Right lobe of liver (tissue), 6 donors: ENCODE data around the gene BCO1. TPM values are rescaled to one million over a fixed set of nuclear protein-coding genes. Genes with fewer than 3 reads are reported as not detected.
A peak's percentile ranks its signal among the peaks of the same experiment; 100 is the strongest.

Source experiments
- ATAC-seq, 4 donors: fragments of 200-7000 bp; cut with Tn5 transposase; one replicate each; pipeline ENCODE4 v1.9.1; 2020; ENCODE audit warnings: mild to moderate bottlenecking in 4 of 4, moderate library complexity in 4 of 4
- DNase-seq, 3 donors: peaks; one replicate each; pipeline ENCODE4 v3.0.0-alpha.2; 2020
- H3K27ac ChIP-seq, 3 donors: fragments of 200-600 bp; one replicate each; pipeline ENCODE4 v1.8.0; 2022
- H3K27me3 ChIP-seq, 2 donors: fragments of 200-600 bp; one replicate each; pipeline ENCODE4 v1.8.0; 2022
- H3K36me3 ChIP-seq, 4 donors: fragments of 200-600 bp; sonication (generic) in 1 of 4; one replicate each; pipeline versions ENCODE4 v1.5.1 to v1.8.0; 2017 to 2022; ENCODE audit warnings: control low read depth in 1 of 4
- H3K4me1 ChIP-seq, 4 donors: fragments of 200-600 bp; sonication (generic) in 1 of 4; one replicate each; pipeline versions ENCODE4 v1.5.1 to v1.8.0; 2017 to 2022; ENCODE audit warnings: control low read depth in 1 of 4
- H3K4me3 ChIP-seq, 3 donors: fragments of 200-600 bp; one replicate each; pipeline ENCODE4 v1.8.0; 2022
- H3K9me3 ChIP-seq, 4 donors: fragments of 200-600 bp; sonication (generic) in 1 of 4; one replicate each; pipeline versions ENCODE4 v1.5.1 to v1.8.0; 2017 to 2022; ENCODE audit warnings: control low read depth in 1 of 4
- CTCF ChIP-seq, 4 donors: fragments of 200-600 bp in 3 of 4; fragments of 450-650 bp in 1 of 4; IDR thresholded peaks; one replicate each; pipeline versions ENCODE4 v1.5.1 to v1.8.0; 2016 to 2022; ENCODE audit warnings: antibody characterized with exemption in 4 of 4, mild to moderate bottlenecking in 2 of 4
- POLR2A ChIP-seq: fragments of 450-650 bp; IDR thresholded peaks from one replicate; pipeline ENCODE4 v1.6.1; 2017; ENCODE audit warnings: antibody characterized with exemption, mild to moderate bottlenecking
- WGBS: methylation state at CpG from one replicate; pipeline ENCODE4 v1.1.6; 2018; ENCODE audit warnings: low coverage, low lambda C conversion rate; ENCODE audit not compliant: insufficient coverage; ENCODE audit errors: missing lambda C conversion rate; 5-methylcytosine and 5-hydroxymethylcytosine counted together
- intact Hi-C, 2 donors: fragments of 100-400 bp; cut with DNase I; formaldehyde crosslinking; loops; one replicate each; pipeline versions ENCODE4 v1.11.2 to v1.14.1; 2022
- total RNA-seq, 6 experiments: library from RNA; depleted of rRNA in 2 of 6; stranded (reverse); fragments of >200 nt in 2 of 6; fragmentation: NEBNext Ultra II Directional in 3 of 6; extraction: Animal tissue kit (Norgen Biotek cat#: 25700) in 3 of 6; gene quantifications; one replicate each; pipeline versions ENCODE4 v1.1.0 to v1.2.4, GENCODE V29; 2016 to 2023
- donor health status: DM: no; HTN: yes; CAD: no.
- donor health status: DM: no; HTN: no; CAD: no.
- donor health status: DM: no; HTN: no; CAD: no.
- donor health status: DM: no; HTN: yes; CAD: no.
- donor health status: DM: no; HTN: yes; CAD: no.

Gene BCO1
- total RNA-seq, 6 experiments from 2014 or later, result 0.11 to 0.55 (median 0.31) TPM; not detected in 1

GRCh38 chr16:81254922-81255526 lies 16.5 kb downstream of the BCO1 start:
- TF ChIP-seq POLR2A (no peak), CTCF (IDR thresholded peaks at IDR 0.05) (no peak)
- Histone ChIP-seq H3K4me3 (no peak overlapping the region), H3K4me1 (no peaks in the 10 kb centered on the region), H3K9me3 (no peaks in the 10 kb centered on the region), H3K27me3 (no peaks in the 10 kb centered on the region), H3K36me3 (no peaks in the 10 kb centered on the region), H3K27ac (no peak overlapping the region)
- DNase-seq (no peak), ATAC-seq (no peak)
- intact Hi-C loops, result no loop called here
- WGBS, result 100% methylated on average over 2 of the region's 5 CpGs

- Histone ChIP-seq H3K36me3 (no peaks in the 10 kb centered on the region), H3K27ac (no peak overlapping the region), H3K27me3 (no peaks in the 10 kb centered on the region), H3K4me1 (no peaks in the 10 kb centered on the region), H3K9me3 (peaks cover 0 to 2% (median 0%) of the 10 kb centered on the region in 4 donors), H3K4me3 (no peak overlapping the region)
- ATAC-seq (no peak), DNase-seq (no peak)
- TF ChIP-seq CTCF (IDR thresholded peaks at IDR 0.05) (no peak), POLR2A (no peak)
- WGBS, result 86% methylated on average over 4 of the region's 4 CpGs
- intact Hi-C loops, result no loop called here
Observed at GRCh38 chr16:81259916-81260315, 21.4 kb downstream of the BCO1 start.

- peak; percentile 46 to 68 (median 64) for ATAC-seq
- no peaks in the 10 kb centered on the region for H3K27me3 ChIP-seq
- H3K36me3 ChIP-seq, result no peaks in the 10 kb centered on the region
- H3K9me3 ChIP-seq, result peaks cover 0 to 2% (median 0%) of the 10 kb centered on the region in 4 donors
- TF ChIP-seq POLR2A (no peak), CTCF (IDR thresholded peaks at IDR 0.05) (peak; percentile 47 to 76 (median 65))
- intact Hi-C loops, result no loop called here
- H3K4me3 ChIP-seq, result no peak overlapping the region
- DNase-seq, result no peak
- no peak overlapping the region for H3K27ac ChIP-seq
- WGBS, result 60% methylated on average over 11 of the region's 11 CpGs
- peaks cover 0 to 5% (median 0%) of the 10 kb centered on the region in 4 donors for H3K4me1 ChIP-seq
Observed at GRCh38 chr16:81261049-81261648, 22.7 kb downstream of the BCO1 start.

- no peak overlapping the region for H3K27ac ChIP-seq
- no peak for DNase-seq
- peaks cover 0 to 6% (median 0%) of the 10 kb centered on the region in 4 donors for H3K4me1 ChIP-seq
- H3K4me3 ChIP-seq, result no peak overlapping the region
- intact Hi-C loops, result no loop called here
- H3K27me3 ChIP-seq, result no peaks in the 10 kb centered on the region
- WGBS, result 37% methylated on average over 8 of the region's 11 CpGs
- H3K36me3 ChIP-seq, result no peaks in the 10 kb centered on the region
- peak in 1 of 4 donors; percentile 21 for ATAC-seq
- peaks cover 0 to 2% (median 0%) of the 10 kb centered on the region in 4 donors for H3K9me3 ChIP-seq
- no peak for TF ChIP-seq CTCF (IDR thresholded peaks at IDR 0.05)
- no peak for TF ChIP-seq POLR2A
Observed at GRCh38 chr16:81263470-81264220, 25.2 kb downstream of the BCO1 start.
